MV-4-11 (cell line): Measurements from ENCODE around the gene HCN1.

Source experiments
- DNase-seq: peaks from one replicate; lab custom pipeline; 2025; lab: John Stamatoyannopoulos, UW

The HCN1 gene

DNA sequence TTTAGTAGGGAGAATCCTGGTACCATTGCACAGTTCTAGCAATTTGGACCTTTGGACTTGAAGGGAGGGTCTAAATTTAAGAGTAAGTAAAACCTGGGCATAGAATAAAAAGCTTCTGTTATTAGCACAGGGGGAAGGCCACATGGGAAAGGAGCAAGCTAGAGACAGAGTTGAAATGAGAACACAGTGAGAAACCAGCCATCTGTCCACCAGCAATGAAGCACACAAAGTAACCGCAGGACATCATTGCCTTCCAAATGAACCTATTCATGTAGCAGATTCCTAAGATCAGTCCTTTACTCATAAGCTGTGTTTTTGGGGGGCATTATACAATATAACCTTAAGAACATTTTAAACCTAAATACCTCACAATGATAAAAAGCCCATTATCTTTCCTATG lies 407.4 kb downstream of the HCN1 start:
- no peak for DNase-seq

DNA sequence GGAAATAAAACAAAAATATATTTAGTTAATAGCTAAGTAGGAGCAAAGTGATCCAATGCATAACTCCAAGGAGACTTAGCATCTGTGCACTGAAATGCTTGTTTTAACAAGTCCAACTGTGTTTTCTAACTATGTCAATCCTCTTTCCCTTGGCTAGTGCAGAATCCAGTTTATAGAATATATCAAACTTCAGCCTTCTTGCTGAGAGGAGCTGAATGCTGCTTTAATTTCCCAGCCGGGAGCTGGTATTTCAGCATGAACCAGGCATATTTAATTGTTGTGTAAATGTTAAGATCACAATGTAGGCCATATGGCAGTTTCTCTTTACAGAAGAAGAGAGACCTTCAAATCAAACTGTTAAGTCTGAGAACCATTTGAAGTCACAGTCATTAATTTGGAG lies 411.7 kb downstream of the HCN1 start:
- DNase-seq, result no peak

DNA sequence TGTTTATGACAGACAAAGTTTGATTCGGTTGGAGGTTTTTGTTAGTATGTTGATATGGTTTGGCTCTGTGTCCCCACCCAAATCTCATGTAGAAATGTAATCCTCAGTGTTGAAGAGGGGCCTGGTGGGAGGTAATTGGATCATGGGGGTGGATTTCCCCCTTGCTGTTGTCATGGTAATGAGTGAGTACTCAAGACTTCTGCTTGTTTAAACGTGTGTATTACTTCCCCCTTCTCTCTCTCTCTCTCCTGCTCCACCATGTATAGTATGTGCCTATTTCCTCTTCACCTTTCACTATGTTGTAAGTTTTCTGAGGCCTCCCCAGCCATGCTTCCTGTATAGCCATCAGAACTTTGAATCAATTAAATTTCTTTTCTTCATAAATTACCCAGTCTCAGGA lies 415.1 kb downstream of the HCN1 start:
- no peak for DNase-seq

DNA sequence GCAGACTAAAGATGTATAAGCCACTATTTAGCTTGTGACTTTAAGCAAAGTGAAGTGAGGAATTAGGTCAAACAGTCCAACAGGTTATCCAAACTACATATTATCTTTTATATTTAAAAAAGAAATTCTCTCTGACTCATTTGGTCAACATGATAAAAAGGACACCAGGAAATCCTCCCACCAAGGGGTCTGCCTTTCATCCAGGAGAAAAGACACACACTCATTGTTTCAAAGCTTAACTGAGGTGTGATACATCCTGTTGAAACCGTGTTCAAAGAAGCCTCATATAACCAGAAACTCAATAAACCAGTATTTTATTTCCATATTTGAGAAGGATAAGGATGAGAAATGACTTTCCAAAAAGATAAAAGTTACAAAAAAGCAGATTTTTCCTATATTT lies 417.1 kb downstream of the HCN1 start:
- no peak for DNase-seq

DNA sequence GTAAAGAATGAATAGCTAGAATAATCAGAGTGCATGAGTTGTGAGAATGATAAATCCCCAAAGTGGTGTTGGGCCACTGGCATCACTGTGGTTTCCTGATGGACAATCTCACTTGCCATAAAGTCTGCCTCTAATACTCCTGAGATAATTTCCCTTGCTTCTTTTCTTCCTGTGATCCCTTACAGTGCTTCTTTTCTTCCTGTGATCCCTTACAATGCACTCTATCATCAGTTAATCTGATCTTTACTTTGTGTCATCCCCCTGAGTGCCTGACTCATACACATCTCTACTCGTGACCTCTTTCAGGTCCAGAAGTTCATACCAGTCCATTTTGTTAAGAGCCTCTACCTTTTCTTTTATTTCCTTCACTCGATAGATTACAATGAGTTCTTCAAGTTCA lies 418.3 kb downstream of the HCN1 start:
- DNase-seq, result no peak

DNA sequence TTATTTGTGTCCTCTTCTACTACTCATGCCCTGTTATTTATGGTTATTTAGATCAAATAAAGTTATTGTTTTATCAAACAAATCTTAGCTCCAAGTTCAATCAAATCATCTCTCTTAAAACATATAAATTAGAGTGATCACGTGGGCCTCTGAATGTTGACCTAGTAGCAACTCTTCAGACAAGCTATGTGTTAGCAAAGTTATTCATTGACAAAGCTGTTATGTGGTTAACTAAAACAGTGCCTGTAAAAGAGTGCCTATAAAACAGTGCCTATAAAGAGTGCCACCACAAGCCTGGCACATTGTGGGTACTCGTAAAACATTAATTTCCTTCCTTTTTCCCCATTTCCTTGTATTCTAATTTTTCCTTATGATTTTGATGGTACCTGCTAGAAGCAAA lies 421.9 kb downstream of the HCN1 start:
- no peak for DNase-seq

DNA sequence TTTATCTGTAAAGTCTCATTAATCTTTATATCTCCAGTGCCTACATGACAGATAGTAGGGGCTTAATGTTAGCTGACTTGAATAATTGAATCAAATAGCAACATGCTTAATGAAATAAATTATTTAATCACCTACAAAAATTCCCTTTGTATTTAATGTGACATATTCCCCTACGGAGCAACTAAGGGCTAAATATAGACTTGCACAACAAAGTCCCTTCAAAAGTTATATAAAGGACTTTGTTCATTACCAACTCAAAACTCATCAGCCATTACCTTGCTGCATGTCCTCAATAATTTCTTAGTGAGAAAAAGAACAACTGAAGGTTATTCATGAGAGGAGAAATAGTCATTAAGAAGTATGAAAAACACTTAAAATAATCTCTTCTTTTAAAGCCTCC lies 424.6 kb downstream of the HCN1 start:
- no peak for DNase-seq

DNA sequence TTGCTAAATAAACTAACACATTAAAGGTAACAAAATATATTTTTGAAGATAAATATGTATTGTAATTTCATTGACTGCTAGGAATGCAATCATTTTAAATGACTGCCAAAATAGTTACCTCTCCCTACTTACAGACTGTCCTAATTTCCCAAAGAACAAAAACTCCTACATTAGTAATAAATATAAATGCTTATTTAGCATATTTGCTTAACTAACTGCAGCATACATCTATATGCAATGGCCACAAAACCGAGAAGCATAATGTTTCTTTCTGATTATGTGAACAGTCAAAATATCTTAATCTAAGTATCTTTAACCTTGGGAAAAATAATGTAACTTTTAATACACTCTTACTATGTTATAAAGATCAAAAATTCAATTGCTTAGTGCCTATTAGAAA lies 431.7 kb downstream of the HCN1 start:
- no peak for DNase-seq

DNA sequence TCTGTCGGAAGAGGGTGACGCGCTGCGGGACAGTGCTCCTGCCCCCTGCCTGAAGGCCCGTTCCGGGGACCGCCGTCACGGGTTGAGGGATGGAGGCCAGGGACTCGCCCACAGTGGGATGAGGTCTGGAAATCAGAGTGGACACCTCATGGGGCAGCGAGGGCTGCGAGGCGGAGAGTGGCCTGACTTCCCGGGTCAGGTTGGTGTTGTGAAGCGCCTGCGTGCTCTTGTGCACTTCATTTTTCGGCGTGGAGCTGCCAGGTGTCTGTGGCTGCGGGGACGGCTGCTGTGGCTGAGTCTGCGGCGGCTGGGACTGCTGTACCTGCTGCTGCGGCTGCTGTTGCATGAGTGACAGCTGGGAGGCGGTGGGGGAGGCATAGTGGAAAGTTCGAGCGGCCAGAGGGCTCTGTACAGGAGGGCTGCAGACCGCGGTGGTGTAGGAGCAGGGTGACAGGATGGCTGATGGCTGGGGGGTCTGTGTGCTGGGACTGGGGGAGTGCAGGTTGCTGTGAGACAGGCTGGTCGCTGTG lies 434.1 kb downstream of the HCN1 start:
- DNase-seq, result no peak

DNA sequence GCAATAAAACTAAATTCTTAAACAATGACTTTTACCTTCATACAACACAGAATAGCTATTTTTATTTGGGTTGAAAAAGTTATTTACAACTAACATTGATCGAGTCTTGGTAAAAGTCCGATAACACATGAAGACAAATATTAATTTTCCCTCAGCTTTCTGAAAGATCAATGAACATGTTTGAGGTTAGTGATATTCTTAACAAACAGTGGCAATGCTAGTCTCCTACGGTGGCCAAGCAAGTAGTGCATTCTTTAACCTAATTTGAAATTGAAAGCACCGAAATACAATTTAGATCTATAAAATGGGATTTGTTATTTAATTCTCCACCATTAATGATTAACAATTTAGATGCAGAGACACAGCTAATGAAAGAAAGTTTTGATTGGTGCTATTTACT lies 435.1 kb downstream of the HCN1 start:
- no peak for DNase-seq

DNA sequence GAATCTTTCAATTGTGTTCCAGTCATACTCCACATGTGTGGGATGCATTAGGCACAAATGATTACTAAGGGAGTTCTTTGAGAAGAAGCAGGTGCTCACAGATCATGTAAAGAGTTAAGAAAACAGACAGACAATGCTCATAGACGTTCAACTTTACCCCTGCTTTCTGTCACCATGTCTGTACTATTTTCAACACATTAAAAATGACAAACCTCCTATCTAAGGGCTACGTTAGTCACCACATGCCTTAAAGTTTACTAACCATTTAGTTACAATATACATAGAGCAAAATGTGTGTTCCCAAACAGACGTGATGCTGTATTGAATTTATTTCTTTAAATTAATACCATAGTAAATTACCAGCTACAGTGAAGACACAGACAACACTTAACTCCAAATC lies 435.9 kb downstream of the HCN1 start:
- no peak for DNase-seq

DNA sequence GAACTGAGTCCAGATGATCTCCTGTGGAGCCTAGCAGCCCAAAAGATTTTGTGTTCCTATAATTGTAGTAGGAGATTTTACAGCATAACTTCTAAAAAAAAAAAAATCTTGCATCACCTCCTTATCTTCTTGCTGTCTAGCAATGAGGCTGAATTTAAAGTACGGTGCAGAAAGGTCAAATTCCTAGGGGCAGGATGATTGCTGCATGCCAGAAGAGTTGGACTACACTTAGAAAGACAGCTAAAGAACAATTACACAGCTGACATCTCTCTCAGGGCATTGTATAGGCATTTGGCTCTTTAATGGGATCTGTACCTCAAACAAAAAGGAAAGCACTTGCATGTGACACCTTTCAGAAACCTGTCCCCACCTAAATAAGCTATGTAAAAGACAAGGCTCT lies 443.2 kb downstream of the HCN1 start:
- DNase-seq, result no peak

DNA sequence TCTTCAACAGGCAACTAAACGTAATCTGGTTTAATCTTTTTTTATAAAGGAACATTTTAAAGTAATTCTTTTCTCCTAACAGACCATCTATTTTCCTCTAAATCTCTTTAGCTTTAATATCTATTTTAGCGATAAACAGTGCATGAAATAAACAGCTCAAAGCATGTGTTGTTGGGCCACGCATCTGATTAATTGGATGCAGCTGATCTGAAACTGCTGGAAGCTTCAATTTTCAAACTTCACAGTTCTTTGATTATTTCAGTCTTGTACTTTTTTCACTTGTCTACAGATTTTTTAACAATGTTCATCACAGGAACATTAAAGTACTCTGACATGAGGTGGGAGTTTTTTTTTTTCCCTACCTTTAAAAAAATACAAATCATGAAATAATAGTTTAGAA lies 443.6 kb downstream of the HCN1 start:
- no peak for DNase-seq

DNA sequence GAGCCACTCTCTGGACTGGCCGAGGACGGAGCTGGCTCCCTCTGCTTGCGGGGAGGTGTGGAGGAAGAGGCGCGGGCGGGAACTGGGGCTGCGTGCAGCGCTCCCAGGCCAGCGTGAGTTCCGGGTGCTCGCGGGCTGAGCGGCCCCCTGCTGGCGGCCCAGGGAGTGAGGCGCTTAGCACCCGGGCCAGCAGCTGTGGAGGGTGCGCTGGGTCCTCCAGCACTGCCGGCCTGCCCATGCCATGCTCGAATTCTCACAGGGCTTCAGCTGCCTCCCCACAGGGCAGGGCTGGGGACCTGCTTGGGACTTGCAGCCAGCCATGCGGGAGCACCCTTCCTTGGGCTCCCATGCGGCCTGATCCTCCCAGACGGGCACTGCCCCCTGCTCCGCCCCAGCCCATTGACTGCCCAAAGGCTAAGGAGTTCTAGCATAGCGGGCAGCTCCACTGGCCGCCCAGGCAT lies 470.6 kb downstream of the HCN1 start:
- DNase-seq, result no peak

DNA sequence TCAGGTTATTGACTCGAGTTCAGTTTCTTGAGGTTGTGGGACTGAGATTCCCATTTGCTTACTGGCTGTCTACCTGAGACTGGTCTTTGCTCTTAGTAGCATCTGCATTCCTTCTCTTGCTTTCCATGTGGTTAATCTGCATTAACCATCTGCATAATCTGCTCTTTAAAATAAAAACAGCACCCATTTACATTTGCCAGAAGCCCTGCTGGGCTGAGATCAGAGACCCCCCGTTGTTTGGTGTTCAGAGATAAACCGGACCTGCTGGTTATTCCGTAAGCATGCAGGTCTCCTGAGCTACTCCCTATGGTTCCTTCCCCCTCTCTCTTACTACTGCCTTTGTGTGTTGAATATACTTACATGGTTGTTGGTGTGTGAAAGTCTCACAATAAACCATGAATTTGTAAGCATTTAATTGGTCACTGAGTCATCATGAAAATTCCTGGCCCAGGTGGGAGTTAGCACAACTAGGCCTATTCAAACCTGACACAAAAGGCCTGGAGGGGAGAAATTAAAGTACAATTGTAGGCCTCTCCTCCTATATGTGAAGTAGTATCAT lies 490.7 kb downstream of the HCN1 start:
- no peak for DNase-seq
